HG02571 (cell line): ENCODE measurements around the gene SEC61A2.

ENCODE experiments used
- ATAC-seq: cut with Tn5 transposase; IDR thresholded peaks from one replicate; pipeline ENCODE4 v1.9.1; 2021; ENCODE audit warnings: mild to moderate bottlenecking, moderate library complexity; ENCODE audit not compliant: unreplicated experiment

SEC61A2 gene

DNA sequence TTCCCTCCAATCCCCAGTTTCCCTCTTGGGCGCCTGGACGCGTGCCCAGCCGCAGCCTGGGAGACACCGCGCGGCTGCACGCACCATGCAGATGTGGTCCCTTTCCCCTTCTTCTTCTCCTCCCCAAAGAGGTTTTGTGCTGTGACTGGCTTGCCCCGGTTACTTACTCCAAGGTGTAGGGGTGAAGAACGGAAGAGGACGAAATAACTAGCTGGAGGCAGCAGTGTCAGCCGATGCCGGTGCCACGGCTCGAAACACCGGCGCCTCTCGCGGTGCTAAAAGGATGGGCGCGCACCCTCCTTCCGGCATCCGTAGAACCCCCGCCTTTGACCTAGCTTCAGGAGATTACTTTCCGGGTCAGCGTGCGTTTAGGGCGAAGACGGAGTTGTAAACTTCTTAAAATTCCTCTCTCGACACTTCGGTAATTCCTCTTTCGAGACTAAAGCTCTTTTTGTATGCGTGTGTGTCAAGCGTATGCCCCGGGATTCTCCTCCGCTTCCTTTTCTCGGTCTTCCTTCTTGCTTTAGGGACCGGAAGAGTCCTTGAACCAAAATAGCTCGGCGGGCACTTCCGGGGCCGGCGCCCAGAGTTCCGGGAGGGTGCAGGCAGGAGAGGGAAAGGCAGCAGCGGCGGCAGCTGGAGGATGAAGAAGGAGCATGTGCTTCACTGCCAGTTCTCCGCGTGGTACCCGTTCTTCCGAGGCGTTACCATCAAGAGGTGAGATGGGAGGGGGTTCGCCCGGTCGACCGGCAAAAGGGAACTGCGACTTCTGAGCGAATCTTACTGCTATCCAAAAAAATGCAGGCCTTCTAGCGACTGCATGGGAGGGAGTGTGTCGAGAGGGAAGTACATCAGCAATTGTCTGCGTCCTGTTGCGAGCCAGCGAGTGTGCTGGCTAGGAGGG lies 66.4 kb downstream of the SEC61A2 start, which contains the start of the genes CDC123 and NUDT5:
CDC123 (plus strand) TSS at position 586 of the 904 bp plus-strand sequence; CDS start at position 644, 58 bp downstream.
NUDT5 (minus strand) TSS at position 289 of the 904 bp plus-strand sequence. CDS start 9,600 bp downstream, outside the sequence.
- peak; percentile 87 for ATAC-seq

- no peak for ATAC-seq
These were observed 67.2 kb downstream of the SEC61A2 start for GRCh38 chr10:12196531-12197211.

DNA sequence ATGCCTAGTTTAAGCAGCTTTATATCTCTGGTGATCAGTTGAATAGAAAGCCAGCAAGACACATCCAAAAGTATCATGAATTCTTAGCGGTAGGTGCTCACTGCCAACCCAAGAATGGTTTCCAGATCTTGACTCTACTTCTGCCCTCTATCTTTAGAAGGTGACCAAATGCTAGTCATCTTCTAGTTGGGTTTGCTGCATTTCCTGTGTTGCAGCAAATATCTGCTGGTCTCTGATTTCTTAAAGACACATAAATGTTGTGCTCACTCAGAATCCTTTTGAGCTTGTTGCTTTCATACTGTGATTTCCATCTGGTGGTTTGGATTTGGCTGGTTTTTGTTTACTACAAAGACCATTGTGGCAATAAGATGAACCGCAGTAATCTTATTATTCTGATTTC lies 68.7 kb downstream of the SEC61A2 start:
- ATAC-seq = no peak

DNA sequence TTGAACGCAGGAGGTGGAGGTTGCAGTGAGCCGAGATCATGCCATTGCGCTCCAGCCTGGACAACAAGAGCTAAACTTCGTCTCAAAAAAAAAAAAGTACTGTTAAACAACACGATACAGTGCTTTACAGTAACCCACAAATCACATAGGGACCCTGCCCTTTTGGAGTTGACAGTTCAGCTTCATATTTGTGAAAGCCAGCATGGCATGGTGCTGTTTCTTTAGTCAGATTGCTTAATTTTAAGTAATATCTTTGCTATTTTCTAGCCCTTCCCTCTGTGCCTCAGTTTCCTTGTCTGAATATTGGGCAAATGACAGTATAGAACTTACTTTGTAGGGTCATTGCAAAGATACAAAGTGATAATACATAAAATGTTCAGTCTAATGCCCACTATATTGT lies 71.4 kb downstream of the SEC61A2 start:
- ATAC-seq = no peak

GRCh38 chr10:12201543-12201942 lies 72.1 kb downstream of the SEC61A2 start:
- ATAC-seq = no peak

GRCh38 chr10:12202226-12202625 lies 72.7 kb downstream of the SEC61A2 start:
- ATAC-seq = no peak

- no peak for ATAC-seq
These were observed 75.6 kb downstream of the SEC61A2 start for GRCh38 chr10:12205082-12205481.

DNA sequence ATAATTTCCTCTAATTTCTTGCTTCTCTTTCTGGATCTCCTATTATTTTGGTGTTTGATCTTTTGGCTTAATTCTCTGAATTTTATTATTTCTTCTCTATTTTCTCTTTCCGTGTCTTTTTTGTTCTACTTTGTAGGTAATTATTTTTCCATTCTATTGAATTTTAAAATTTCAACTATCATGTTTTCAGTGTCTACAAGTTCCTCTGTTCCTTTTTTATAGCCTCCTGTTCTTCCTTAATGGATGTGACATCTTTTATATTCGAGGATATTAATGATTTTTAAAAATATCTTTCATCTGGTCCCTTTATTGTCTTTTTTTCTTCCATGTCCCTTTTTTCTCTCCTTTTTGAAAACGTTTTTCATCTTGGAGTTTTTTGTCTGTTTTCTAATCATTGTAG lies 77.6 kb downstream of the SEC61A2 start:
- no peak for ATAC-seq

DNA sequence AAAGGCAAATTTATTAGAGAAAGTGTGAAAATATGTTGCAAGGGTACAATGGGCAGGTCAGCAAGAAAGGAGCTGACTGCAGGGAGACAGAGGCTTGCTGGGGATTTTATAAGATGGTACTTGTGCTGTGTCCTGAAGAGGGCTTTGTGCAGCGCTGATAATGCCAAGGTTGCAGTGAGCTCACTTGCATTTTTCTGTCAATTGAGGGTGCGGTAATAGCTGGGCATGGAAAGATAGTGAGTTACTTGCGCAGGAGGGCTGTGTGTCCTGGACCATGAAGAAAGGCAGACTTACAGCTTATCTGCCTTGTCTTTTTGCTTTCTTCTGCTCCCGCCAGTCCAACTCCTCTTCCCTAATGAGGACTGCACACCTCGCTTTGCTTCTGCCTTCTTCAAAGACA lies 79.0 kb downstream of the SEC61A2 start:
- ATAC-seq = no peak

DNA sequence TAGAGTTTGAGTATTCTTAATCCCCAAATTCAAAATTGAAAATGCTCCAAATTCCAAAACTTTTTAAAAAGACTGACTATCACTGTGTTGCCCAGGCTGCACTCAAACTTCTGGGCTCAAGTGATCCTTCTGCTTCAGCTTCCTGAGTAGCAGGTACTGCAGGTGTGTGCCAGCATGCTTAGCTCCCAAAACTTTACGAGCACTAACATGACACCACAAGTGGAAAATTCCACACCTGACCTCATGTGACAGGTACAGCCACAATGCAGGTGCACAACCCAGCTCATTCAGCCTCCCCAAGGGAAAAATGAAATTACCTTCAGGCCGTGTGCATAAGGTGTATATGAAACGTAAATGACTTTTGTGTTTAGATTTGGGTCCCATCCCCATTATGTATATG lies 83.0 kb downstream of the SEC61A2 start:
- no peak for ATAC-seq

DNA sequence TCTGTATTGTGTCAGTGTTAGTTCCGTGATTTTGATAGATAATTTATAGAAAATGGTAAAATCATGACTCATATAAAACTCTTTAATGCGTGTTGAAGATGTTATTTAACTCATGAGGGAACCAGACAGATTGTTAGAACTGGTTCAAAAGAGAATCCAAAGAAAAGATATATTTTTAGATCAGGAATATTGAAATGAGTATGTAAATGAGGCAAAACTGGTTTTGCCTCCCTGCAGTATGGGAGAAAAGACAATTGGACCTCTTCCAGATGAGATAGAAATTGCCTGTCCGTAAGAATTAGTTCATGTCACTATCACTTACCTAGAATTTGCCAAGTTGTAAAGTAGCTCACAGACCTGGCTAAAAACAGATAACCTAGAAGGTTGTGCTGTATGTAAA lies 84.1 kb downstream of the SEC61A2 start:
- ATAC-seq = no peak

GRCh38 chr10:12214093-12214492 lies 84.6 kb downstream of the SEC61A2 start:
- no peak for ATAC-seq

DNA sequence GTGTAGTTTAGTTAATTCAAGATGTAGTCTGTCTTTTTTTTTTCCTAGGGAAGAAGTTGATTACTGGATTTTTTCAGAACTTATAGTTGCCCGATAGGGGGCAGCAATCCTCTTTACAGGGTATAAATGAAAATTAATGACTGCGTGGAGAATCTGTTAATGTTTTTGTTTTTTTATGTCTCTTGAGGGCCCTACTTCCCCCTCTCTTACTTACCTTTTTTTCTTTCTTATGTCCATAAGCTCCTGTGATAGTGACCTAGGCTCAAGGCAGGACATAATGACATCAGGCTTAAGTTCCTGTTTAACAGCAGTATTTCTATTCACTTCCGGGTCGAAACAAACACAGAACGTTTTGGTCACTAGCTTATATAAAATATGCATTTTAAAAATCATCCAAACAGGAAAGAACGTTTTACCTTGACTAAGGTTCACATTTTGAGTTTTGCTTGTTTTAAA lies 85.3 kb downstream of the SEC61A2 start:
- ATAC-seq = no peak
